ENCODE results near the gene POU2AF3.
"Not testable (repeated sequence)": the region's sequence is repeated elsewhere in the genome, so short reads cannot be mapped to it uniquely, and the experiment has no call there.

The POU2AF3 gene

DNA sequence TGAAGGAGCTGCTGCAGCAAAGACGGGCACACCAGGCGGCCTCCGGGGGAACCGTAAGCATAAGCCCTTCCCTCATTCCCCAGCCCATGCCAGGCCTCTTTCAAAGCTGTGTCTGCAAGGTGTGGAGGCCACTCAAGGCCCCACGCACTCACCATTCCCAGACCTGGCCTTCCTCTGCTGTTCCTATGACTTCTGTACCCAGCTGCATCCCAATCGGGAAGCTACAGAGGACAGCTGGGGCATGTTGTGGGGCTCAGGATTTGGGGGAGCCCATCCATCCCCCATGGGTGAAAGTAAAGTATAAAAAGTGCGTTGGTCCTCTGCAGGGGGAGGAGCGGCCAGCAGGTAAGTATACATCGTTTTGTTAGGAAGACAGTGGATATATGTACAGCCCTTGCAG, 2.2 kb downstream of the POU2AF3 start:
- DNase-seq (ENCODE audit: extremely low read depth in 1 of 2, low read depth in 1 of 2), result no peak

DNA sequence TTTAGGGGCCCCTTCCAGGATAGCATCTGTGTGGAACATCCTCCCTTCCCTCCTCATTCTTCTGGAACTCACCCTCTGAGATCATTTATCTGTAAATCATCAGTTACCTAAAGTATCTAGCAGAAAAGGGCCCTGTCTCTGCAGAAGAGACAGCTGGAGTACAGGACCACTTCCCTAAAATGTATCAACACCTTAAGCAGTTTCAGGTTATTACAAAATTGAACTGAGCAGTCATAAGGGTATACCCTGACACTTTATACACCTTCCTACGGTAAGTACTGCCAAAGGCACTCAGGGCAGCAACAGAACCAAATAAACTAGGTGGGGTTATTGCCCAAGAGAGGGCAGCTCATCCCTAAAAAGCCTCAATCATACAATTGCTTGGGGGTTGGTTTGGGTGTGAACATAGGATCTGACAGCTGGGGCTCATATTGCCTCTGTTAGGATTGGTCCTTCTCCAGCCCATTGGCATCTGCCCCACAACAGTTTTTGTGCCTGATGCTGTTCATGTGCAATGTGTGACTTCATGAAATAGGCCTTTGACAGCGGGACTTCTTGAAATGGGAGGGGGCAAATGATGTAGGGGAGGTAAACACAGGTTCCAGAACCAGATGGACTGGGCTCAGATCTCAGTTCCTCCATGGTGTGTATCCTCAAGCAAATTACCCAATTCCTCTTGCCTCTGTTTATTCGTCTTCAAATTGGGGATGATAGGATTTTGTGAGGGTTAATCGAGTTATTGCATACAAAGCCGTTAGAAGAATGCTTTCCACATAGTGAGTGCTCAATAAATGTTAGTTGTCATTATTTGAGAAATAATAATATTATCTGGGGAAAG, 2.9 kb downstream of the POU2AF3 start:
- no peak for DNase-seq (ENCODE audit: extremely low read depth in 1 of 2, low read depth in 1 of 2)

DNA sequence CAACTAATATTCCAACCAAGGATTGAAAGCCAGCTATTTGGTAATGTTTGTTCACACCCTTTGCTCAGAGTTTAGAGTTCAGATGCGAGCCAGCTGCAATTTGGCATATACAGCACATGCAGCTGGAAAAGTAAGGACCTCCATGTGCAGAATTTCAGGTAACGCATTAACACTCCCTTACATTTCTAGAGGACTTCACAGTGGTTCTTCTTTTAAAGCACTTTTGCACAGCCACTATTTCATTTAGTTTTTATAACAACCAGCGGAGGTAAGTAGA, 3.4 kb downstream of the POU2AF3 start:
- DNase-seq (ENCODE audit: extremely low read depth in 1 of 2, low read depth in 1 of 2), result no peak

DNA sequence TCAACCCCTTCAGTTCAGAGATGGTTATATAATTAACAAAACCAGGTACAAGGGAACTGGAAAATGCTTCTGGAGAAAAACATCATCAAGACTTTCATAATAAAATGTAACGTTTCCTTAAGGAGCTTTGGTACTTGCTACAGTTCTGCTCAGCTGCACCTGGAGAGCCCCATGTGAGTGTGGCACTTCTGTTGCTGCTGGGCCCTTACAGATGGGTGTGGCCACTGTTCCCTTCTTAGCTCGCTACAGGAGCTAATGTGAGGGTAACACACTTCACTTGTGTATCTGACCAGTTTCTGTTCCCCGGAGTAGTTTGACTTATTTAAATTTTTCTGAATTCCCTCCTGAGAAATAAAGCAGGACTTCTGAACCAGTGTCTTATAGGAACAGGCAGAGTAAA, 4.0 kb downstream of the POU2AF3 start:
- DNase-seq (ENCODE audit: extremely low read depth in 1 of 2, low read depth in 1 of 2), result no peak

DNA sequence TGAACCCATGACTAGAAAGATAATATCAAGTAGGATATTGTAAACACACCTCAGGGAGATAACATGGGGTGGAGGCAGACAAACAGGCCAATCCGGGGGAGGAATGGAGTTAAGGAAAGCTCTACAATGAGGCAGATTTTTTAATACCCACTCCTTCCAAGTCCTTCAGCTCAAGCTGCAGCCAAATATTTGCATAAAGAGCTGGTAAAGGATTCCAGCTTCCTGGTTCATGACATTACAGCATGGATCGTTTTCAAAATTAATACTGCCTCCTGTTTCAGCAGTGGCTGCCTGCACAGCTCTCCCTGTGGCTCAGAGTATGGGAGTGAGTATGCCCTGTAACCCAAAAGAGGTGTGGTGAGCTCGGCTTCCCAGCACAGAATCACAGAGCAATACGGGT, 5.1 kb downstream of the POU2AF3 start:
- DNase-seq (ENCODE audit: extremely low read depth in 1 of 2, low read depth in 1 of 2), result no peak

DNA sequence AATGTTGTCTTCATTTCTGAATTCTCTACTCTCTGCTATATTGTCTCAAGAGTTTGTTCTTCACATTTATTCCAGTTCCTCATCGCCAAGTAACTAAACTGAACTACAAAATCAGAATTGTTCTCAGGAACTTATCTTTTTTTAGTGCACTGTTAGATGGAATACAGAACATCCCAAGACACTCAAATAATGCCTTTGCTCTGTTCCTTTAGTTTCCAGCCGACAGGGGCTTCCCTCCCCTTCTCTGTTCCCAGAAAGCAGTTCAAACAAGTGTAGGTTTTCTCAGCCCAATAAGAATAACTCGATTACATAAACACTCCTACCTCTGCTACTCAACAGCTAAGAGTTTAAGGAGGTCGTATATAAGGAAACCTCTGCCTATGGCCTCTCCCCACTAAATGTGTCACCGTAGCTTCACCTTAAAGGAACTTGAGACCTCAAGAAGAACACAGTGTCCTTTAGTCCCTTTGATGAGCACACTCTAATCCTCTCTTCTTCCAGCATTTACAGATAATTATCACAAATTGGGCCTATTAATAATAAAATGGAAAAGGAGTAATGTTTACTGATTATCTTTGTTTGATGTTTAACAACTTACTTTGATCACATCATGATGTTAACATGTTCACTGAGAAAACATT, 6.9 kb downstream of the POU2AF3 start:
- DNase-seq (ENCODE audit: extremely low read depth in 1 of 2, low read depth in 1 of 2), result no peak

DNA sequence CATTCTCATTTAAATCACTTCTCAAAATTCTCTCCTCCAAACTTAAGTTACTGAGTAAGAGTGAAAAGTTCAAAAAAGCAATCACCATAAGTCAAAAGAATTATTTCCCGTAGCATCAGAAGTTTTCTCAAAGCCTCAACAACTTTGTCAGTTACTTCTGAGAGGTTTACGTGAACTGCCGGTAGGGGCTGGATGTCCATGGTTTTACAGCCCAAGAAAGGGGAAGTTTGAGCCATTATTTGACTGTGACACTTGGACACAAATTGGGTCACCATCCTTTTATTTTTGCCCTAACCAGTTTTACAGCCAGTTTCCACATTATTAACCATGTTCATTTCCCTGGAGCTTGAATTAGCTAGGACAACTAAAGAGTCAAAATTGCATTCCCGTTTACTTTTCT, 7.5 kb downstream of the POU2AF3 start:
- DNase-seq (ENCODE audit: extremely low read depth in 1 of 2, low read depth in 1 of 2), result no peak

DNA sequence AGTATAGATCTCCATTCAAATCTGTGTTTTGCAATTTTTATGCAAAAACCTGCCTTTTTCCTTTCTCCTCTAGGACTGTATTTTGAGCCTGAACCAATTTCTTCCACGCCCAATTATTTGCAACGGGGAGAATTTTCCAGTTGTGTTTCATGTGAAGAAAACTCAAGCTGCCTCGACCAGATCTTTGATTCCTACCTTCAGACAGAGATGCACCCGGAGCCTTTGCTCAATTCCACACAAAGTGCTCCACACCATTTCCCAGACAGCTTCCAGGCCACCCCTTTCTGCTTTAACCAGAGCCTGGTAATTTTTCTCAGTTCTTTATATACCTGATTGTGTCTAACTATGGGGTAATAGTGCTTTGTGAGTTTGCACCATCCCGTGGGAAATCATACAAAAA, 8.0 kb downstream of the POU2AF3 start:
- no peak for DNase-seq (ENCODE audit: extremely low read depth in 1 of 2, low read depth in 1 of 2)

DNA sequence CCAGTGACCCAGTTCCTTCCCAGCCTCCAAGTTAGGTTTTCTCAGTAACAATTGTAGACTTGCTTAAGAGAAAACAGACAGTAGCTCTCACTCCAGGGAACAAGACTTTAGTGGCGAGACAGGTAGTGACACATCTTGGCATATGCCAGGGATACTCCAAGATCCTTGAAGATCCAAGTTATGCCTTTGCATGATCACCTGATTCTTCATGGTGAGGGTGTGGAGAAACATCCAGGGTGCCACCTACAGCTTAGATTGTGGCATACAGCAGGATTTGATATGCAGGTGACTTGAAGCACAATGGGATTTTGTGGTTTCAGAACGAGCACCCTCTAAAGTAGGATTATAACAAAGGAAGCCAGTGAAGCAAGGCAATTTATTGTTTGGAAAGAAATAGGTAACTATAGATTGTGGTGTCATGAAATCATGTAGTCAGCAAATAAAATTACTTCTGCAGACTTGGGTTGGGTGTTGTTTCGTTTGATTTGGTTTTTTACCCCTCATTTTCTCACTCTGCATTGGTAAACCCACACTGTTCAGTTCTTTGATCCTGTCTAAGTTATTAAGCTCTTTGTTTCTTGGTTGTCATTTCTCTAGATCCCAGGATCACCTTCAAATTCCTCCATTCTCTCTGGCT, 9.2 kb downstream of the POU2AF3 start:
- no peak for DNase-seq (ENCODE audit: extremely low read depth in 1 of 2, low read depth in 1 of 2)

DNA sequence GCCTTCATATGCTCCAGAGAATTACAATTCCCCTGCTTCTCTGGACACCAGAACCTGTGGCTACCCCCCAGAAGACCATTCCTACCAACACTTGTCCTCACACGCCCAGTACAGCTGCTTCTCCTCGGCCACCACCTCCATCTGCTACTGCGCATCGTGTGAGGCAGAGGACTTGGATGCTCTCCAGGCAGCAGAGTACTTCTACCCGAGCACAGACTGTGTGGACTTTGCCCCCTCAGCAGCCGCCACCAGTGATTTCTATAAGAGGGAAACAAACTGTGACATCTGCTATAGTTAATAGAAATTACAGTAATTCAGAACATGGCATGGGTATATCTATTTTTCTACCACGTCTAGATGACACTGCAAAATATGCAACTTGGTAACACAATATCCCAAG, 9.8 kb downstream of the POU2AF3 start:
- no peak for DNase-seq (ENCODE audit: extremely low read depth in 1 of 2, low read depth in 1 of 2)

DNA sequence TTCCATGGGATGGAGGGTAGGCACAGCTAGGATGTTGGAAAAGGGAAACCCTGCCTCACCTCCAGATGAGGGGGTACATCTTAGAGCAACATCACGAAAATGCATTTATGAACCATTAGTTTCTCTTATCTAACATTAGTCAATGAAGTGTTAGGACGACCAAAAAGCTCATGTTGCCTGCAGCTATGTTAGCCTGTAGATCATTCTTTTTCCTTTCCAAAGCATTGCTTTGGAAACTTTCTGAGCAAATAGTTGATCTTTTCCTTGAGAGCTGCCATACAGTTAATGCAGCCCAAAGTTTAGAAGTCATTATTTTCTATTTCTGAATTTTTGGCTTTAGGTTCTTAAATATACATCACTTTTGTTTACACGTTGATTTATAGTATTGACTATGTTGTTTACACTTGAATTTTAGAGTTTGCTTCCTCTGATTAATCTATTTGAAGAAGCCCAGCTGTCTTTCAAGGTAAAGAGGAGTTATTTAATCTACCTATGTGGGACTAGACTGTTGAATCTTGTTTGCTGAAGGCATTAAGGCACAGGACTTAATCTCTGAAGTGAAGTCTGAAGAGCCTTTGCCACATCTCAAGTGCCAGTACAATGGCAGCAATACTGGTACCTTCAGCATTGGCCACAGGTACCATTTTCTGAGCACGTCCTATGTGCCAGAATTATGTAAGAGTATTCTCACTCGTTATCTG, 11.0 kb downstream of the POU2AF3 start:
- DNase-seq (ENCODE audit: extremely low read depth in 1 of 2, low read depth in 1 of 2), result no peak

DNA sequence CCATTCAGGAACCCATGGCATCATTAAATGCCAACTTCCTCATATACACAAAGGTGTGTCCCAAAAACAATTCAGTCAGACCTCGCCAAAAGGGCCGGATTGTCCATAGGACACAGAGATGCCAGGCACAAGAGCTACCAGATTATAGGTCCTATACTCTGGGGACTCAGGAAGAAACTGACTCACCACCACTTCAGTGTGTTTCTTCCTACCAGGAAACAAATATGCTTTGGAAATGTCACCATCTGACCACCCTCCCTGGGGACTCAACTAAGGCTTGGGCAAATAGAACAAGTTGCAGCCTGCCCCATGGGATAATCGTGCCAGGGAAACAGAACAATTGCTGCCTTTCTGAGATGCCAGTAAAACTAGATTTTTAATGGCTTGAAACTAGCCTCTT, 11.7 kb downstream of the POU2AF3 start:
- no peak for DNase-seq (ENCODE audit: extremely low read depth in 1 of 2, low read depth in 1 of 2)

DNA sequence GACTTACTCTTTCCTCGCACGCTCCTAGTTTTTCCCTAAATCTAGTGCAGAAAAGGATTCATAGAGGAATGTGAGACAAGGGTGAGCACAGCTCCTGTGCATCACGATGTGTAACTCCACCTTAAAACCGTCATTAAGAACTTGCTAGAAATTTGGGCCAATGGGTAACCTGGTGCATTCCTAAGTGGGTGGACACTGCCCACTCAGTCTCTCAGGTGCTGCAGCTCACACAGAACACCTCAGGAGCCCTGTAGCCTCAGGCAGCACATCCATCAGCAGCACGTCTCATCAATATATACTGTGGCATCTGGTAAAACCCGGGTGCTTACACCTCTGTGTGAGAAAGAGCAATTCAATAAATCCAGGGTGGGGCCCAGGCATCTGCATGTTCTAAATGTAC, 12.4 kb downstream of the POU2AF3 start:
- DNase-seq (ENCODE audit: extremely low read depth in 1 of 2, low read depth in 1 of 2), result no peak

DNA sequence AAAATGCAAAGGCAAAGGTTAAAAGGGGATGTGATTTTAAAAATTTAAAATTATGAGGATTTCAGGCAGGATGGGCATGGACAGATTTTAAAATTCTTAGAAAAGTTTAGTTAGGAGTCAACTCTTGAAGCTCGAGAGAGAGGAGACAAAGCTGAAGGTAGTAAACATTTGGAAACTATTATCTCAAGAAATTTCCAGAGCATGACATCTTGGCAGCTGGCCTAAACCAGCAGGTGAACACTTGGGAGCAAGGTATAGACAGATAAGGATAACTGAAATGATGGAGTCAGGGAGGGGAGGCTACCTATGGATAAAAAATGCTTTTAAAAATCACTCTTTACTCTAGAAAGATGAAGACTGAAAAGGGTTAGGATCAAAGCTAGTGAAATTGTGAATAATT, 13.7 kb downstream of the POU2AF3 start:
- no peak for DNase-seq (ENCODE audit: extremely low read depth in 1 of 2, low read depth in 1 of 2)

DNA sequence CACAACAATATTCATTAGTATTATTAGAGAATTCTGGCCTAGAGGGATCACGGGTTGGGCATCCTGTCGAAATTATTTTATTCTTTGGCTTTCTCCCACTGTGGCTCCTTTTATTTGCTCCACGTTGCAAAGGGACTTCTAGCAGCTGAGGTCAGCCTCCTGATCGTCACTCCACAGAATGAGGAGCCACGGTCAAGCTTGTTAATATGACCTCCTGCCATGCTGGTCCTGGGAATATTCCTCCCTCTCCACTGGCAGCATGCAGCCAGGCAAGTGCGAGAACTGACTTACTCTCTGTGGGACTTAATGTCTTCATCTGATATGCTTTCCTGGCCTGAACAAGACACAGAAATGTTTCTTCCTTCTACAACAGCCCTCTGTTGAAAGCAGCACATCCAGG, 20.9 kb downstream of the POU2AF3 start:
- no peak for DNase-seq (ENCODE audit: extremely low read depth in 1 of 2, low read depth in 1 of 2)

DNA sequence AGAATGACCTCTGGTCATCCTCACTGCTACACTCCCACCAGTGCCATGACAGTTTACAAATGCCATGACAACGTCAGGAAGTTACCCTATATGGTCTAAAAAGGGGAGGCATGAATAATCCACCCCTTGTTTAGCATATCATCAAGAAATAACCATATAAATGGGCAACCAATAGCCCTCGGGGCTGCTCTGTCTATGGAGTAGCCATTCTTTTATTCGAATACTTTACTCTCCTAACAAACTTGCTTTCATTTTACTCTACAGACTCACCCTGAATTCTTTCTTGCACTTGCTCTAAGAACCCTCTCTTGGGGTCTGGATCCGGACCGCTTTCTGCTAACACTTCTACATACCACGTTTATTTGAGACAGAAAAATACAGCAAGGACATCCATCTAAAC, 21.9 kb downstream of the POU2AF3 start:
- not testable (repeated sequence) for DNase-seq (ENCODE audit: extremely low read depth in 1 of 2, low read depth in 1 of 2)

DNA sequence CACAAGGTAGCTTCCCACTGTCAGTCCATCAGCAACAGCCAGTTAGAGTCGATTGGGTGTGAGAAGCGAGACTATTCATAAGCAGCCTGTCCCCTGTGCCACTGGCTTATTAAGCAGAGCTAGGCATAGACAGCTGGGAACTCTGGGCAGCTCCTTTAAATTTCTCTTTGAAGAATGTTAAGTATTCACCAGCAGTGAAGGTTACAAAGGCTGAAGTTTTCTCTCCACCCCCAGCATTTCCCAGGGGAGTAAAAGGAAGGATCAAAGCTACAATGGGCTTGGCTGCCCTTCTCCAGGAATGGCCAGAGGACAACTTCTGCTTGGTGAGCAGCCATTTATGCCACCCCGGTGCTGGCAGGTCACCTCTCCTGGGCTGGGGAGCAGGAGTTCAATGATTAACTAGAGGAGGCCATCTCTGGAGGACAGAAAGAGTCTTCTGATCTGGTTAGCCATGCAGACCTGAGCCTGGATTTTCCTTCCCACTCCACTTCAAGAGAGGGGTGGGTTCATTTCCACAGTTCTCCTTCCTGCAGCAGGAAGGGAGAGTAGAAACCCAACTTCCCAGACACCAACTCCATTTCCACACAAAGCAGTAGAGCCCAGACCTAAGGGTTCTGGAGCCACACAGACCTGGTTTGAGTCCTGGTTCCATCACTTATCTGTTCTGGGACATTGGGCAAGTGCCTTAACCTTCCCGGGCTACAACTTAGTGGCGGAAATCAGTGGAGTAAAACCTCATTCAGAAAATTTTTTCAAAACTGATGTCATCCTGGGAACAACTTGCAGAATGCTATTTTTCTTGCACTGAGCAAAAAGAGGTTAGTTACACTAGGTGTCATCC, 22.6 kb downstream of the POU2AF3 start:
- no peak for DNase-seq (ENCODE audit: extremely low read depth in 1 of 2, low read depth in 1 of 2)

DNA sequence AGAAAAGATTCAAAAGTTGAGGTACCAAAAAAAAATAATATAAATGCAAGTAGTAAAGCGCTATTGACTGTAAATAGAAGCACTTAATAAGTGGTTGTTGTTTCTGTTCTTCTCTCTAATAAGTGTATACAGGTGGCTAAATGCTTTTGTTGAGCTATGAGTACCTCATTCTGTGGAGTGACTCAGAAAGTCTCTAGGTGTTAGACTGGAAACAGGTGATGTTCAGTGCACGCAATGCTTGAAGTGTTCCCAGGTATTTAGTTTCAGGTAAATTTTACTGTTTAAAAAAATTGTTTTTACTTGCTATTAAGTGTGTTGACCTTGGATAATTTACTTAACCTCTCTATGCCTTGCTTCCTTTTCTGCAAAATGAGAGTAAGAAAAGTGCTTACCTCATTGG, 24.2 kb downstream of the POU2AF3 start:
- no peak for DNase-seq (ENCODE audit: extremely low read depth in 1 of 2, low read depth in 1 of 2)

DNA sequence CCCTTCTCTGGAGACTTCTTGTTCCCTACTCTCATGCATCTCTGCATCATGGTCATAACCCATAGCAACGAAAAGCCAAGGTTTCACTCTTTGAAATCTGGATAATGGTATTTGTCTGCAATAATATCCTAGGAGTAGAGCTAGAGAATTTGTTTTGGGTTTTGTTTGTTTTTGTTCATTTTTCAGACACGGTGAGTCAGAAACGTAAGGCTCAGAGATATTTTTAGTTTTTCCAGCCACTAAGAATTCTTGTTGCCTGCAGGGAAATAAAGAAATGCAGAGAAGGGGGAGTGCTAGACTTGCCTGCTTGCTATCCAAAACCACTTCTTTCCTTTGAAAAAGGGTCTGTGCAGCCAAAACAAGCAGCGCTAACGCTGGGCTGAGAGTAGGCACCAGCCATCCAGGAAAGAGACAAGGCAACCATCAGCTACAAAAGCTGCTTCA, 26.0 kb downstream of the POU2AF3 start:
- no peak for DNase-seq (ENCODE audit: extremely low read depth in 1 of 2, low read depth in 1 of 2)

DNA sequence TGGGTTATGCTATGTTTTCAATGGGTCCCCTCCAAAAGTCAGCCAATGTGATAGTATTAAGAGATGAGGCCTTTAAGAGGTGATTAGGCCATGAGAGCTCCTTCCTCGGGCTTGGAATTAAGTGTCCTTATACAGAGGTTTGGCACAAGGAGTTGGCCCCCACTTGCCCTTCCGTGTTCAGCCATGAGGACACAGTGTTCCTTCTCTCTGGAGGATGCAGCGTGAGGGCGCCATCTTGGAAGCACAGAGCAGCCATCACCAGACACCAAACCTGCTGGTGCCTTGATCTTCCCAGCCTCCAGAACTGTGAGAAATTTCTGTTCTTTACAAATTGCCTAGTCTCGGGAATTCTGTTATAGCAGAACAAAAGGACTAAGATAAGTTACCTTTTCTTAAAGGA, 26.9 kb downstream of the POU2AF3 start:
- DNase-seq (ENCODE audit: extremely low read depth in 1 of 2, low read depth in 1 of 2), result no peak

DNA sequence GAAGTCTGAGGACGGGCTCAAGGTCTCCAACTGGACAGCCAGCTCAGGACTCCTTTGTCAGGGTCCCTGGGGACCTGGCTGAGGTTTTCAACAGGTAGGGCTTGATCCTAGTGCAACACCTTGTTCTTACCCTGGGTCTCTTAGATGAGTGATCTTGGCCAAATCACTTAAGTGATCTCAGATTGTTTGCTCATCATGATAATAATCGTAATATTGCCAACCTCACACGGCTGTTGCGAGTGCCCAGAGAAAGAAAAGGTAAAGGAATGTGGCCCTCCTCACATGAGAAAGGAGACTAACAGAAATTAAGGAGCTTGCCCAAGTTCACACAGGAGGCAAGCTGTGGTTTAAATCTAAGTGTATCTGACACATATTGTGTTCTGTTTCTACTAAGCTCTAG, 28.5 kb downstream of the POU2AF3 start:
- DNase-seq (ENCODE audit: extremely low read depth in 1 of 2, low read depth in 1 of 2), result no peak

Measured in stimulated activated CD8-positive, alpha-beta memory T cell treated with anti-CD3 and anti-CD28 coated beads, Interleukin-7, amount 100 ng/mL, for 48 hours (primary cell).